ENCODE data around the gene NDFIP2.
"Not testable (repeated sequence)": the region's sequence is repeated elsewhere in the genome, so short reads cannot be mapped to it uniquely, and the experiment has no call there.

Gene NDFIP2

GRCh38 chr13:79540504-79540903 is 59.5 kb downstream of the NDFIP2 start:
- no peak for DNase-seq

DNA sequence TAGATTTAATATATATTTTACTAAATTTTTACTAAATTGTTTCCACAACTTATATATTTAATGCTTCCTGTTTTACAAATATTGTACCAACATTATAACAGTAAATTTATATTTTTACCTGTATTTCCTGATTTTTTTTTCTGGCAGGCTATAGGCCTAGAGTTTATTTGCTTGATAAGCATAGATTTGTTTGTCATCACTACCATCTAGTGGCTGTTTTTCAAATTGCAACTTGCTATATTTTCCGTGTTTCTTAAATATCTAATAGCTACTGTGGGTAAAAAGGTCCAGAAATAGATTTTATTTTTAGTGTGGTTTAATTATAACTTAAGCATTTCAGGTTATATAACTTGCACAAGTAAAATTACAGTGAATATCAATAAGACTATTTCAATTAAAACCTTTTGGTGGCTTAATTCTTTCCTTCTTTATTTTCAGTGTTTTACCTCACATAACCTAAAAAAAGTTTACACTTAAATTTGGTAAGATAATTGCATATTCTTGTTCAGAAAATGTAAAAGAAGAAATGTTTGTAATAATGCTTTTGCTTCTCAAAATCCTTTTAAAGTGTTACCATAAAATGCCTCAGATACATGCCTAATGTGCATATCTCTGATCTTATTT is 60.6 kb downstream of the NDFIP2 start:
- no peak for DNase-seq

GRCh38 chr13:79543883-79544282 is 62.9 kb downstream of the NDFIP2 start:
- DNase-seq = no peak

DNA sequence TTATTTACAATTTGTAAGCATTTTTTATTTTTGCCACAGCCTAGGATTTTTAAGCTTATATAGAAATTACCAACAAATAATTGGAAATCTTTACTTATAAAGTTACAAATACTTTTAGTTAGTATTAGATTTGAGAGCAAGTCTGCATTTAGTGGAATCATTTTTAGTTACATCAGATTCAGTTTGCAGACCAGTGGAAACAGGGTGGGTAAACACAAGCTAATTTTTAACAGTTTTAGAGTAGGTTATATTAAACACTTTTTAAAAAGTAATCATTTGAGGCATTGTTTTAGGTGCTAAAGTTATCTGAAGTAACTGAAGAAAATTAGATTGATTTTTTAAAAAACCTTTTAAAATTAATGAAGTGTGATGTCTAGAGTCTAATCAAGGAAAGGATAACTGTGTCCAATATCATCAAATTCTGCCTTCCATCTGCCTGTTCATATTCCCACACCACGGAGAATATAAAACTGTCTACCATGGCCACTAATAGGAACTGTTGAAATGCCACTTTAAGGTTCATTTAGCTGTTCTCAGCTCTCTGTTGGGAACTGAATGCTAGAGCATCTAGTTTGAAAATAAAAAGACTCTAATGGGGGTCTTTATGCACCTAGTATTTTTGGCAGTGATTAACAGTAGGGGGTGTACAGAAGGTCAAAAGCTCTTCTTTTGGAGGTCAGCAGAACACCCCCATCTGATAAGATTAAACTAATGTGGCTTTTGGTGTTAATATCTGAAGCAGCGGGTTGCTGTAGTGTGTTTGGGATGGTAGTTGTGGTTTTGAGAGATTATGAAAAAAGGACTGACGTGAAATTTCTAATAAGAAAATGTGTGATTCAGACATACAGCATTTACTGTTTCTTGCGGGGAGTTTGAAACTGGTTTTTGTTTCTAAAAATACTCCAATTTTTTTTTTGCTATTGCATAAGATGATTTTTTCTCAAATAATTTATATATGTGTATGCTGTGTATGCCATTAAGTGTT is 66.5 kb downstream of the NDFIP2 start:
- DNase-seq = no peak

DNA sequence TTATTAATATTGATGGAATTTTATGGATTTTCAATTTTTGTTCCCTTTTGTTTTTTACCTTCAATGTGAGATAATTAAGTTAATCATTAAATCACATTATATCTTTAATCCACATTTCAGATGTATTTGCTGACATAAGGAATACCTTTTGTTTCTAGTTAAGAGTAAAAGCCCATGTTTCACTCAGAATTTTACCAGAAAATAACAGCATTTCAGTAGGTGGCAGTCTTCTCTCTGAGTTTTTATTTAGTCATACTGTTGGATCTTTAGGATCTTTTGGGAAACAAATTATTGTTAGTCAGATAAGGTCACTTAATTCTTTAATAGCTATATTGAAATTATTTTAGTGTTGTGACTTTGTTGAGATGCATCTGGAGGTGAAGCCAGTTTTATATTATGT is 67.9 kb downstream of the NDFIP2 start:
- DNase-seq = no peak

DNA sequence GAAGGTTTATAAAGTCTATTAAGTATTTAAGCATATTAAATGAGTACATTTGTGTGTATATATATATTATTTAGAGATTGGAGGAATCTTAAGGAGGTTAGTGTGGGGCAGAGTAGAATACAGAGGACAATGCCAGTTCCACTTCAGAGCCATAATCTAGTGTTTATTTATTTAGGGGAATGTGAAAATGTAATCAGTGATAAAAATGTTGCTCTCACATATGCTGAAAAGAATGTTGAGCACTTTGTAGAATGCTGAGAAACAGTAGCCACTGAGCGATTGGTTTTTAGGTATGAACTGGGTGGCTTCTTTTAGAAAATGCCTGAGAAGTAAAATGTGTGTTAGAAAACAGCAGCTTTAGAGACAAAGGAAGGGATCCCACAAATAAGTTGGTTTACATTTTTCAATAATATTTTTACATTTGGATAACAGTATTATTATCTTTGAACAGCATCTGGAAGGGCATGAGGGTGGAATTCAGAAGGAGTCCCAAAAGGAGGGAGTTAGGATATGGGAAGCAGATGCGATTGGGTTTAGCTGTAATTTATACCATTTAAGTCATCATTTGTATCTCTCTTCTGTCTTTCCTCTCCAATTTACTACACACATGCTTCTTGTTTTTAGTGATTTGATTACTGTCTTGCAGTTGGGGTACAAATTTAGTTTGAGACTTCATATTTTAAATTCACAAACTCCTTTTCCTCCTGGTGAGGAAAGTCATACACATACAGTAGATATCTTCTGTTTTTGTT is 68.6 kb downstream of the NDFIP2 start:
- DNase-seq = no peak

- no peak for DNase-seq
Observed at GRCh38 chr13:79557666-79558065, 76.7 kb downstream of the NDFIP2 start.

DNA sequence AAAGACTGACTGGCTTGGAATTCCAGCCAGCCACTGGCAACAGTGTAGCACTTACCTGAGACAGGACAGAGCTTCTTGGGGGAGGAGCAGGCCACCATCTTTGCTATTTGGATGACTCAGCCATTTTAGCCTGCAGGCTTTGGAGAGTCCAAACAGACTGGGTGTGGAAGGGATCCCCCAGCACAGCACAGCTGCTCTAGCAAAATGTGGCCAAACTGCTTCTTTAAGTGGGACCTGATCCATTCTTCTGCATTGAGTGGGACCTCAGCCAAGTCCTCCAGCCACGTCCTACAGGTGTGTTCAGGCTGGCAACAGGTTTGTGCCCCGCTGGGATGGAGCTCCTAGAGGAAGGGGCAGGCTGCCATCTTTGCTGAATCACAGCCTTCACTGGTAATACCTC is 80.0 kb downstream of the NDFIP2 start:
- DNase-seq = no peak

GRCh38 chr13:79562557-79562956 is 81.6 kb downstream of the NDFIP2 start:
- DNase-seq = no peak

DNA sequence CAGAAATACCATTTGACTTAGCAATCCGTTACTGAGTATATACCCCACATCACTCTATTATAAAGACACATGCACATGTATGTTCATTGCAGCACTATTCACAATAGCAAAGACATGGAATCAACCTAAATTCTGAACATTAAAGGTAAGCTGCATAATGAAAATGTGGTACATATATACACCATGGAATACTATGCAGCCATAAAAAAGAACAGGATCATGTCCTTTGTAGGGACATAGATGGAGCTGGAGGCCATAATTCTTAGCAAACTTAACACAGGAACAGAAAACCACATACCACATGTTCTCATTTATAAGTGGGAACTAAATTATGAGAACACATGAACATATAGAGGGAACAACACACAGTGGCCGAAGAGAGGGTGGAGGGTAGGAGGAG is 85.2 kb downstream of the NDFIP2 start:
- no peak for DNase-seq

- no peak for DNase-seq
Observed at GRCh38 chr13:79571147-79571546, 90.2 kb downstream of the NDFIP2 start.

GRCh38 chr13:79573892-79574291 is 92.9 kb downstream of the NDFIP2 start:
- DNase-seq = not testable (repeated sequence)

GRCh38 chr13:79581870-79582315 is 100.9 kb downstream of the NDFIP2 start:
- DNase-seq = no peak

- no peak for DNase-seq
Observed at GRCh38 chr13:79582896-79583295, 101.9 kb downstream of the NDFIP2 start.

DNA sequence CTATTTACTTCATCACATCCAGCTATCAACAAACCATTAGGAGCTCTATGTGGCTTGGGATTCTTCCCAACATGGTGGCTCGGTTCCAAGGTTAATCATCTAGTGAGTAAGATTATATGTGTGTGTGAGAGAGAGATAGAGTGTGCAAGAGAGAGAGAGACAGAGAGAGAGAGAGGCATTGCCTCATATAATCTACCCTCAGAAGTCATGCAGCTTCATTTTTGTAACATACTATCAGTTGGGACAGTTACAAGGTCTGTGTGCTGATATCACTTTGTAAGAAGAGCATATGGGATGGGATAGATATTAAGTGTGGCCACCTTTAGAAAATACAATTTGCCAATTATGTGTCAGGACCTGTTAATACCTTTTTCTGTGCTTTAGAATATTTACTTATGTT is 104.1 kb downstream of the NDFIP2 start:
- no peak for DNase-seq

GRCh38 chr13:79589603-79590393 is 108.8 kb downstream of the NDFIP2 start:
- DNase-seq = no peak

GRCh38 chr13:79590394-79590676 is 109.4 kb downstream of the NDFIP2 start:
- no peak for DNase-seq

DNA sequence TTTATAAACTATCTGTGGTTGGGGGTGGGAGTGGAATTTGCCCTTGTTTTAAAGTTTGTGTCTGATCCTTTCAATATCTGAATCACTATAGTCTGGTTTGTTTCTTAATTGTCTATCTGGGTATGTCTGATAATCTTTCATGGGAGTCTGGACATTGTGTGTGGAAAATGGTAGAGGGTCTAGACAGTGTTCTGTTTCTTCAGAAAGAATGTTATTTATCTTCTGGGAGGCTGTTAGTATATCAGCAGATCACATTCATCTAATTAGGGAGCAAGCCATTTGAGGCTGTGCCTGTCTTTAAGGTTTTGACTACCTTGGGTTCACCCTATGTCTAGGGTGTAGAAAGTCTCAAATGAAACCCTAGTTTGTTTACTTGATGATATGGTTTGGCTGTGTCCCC is 110.5 kb downstream of the NDFIP2 start:
- no peak for DNase-seq

GRCh38 chr13:79593121-79593520 is 112.2 kb downstream of the NDFIP2 start:
- DNase-seq = no peak

- no peak for DNase-seq
Observed at GRCh38 chr13:79593641-79594275, 112.8 kb downstream of the NDFIP2 start.

DNA sequence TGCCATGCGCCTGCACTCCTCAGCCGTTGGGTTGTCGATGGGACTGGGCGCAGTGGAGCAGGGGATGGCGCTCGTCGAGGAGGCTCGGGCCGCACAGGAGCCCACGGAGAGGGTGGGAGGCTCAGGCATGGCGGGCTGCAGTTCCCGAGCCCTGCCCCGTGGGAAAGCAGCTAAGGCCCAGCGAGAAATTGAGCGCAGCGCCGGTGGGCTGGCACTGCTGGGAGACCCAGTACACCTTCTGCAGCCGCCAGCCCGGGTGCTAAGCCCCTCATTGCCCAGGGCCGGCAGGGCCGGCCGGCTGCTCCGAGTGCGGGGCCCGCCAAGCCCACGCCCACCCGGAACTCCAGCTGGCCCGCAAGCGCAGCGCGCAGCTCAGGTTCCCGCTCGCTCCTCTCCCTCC is 119.2 kb downstream of the NDFIP2 start:
- not testable (repeated sequence) for DNase-seq

DNA sequence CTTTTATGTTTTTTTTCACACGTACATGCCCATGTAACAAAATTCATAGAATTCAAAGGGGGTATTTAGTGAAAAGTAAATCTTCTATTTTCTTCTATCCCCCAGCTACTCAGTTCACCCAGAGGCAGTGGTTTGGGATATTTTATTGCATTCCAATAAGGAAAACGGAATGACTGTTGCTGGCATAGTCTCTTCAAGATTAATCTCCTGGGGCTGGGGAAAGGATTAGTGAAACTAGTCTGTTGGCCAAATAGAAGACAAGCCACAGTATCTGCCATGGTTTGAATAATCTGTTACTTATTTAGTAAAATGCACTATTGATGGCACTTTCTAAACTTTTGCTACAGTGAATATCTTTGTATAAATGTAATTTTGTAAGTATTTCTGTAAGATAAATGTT is 122.0 kb downstream of the NDFIP2 start:
- DNase-seq = no peak

Measured in NCI-H1105 (cell line).